OCI-M2 (cell line): ENCODE results near the gene KLHL11.

Experiments used
- DNase-seq: peaks from one replicate; lab custom pipeline; 2025; ENCODE audit not compliant: unreplicated experiment; lab: John Stamatoyannopoulos, UW

The KLHL11 gene

GRCh38 chr17:41812381-41813151 is 52.7 kb downstream of the KLHL11 start, which contains the start of gene FKBP10:
Gene FKBP10 (plus strand): TSS chr17:41813004. CDS start chr17:41813035, 31 bp downstream.
- DNase-seq: no peak

DNA sequence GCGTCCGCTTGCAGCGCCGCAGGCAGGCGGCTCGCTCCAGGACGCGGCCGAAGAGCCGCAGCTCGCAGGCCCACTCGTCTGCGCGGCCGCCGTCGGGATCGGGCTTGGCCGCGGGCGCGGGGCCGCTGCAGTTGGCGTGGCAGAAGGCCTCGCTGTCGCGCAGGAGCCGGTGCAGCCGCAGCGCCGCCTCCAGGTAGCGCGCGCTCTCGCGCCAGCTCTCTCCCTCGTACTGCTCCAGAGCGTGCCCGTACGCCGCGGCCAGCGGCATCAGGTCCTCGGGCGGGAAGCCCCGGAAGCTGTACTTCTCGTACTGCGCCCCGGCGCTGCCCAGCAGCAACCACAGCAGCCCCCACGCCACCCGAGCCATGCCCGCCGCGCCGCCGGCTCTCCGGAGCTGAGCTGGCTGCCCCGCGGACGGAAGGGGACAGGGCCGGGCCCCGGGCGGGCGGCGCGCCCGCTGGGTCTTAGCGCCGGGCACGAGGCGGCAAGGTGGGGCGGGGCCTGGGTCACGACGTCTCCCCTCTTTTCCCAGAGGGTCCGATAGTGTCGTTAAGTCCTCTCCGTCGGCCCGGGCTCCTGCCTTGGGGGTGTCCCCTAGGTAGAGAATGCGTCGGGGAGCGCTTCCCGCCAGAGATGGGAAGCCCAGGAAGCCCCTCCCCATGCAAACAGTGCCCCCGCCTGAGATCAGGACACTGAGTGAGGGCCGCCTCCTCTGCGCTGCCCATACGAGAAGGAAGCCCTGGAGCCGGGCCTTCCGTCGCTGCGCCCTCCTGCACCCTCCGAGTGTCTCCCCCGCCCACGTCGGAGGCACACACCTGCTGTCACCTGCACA is 53.5 kb downstream of the KLHL11 start, which contains the start of gene P3H4:
P3H4 (minus strand) TSS at position 401 of the 832 bp plus-strand sequence; CDS start at position 367, 34 bp downstream.
- no peak for DNase-seq

DNA sequence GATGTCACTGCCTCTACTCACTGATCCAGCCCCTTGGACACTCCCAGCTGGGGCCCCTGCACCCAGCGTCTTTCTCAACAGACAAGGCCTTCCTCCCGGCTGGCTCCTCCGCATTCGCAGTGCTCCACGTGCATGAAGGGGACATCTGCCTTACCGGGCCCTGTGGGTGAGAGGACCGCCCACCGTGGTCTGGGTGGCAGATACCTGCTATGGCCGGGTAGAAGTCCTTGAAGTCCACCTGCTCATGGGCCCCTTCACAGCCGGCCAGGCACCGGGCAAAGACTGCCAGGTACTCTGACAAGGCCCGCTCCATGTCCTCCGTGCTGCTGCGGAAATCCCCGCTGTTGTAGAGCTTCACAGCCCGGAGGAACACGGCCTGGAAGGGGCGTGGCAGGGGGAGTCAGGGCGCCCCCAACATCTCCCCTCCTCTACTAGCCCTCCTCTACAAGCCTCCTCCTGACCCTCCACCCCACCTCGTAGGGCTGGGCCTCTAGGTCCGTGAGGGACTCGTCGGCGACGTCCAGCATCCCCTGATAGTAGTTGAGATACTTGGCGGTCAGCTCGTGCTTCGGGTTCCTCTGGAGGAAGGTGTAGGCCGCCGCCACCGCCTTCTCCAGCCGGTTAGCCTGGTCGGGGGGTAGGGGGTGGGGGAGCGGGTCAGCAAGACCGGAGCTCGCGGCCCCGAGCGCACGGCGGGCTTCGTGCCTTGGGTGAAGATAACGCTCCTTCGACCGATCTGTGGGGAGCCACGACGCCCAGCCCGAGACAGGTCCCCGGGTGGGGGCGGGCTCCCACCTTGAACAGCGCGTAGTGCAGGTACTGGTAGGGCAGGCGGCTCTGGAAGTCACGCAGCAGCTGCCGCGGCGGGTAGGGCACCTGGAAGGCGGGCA is 54.3 kb downstream of the KLHL11 start:
- no peak for DNase-seq

GRCh38 chr17:41806685-41807445 is 58.4 kb downstream of the KLHL11 start:
- DNase-seq: no peak
